ENCODE results near the gene FUBP3.

FUBP3 gene, protein sequence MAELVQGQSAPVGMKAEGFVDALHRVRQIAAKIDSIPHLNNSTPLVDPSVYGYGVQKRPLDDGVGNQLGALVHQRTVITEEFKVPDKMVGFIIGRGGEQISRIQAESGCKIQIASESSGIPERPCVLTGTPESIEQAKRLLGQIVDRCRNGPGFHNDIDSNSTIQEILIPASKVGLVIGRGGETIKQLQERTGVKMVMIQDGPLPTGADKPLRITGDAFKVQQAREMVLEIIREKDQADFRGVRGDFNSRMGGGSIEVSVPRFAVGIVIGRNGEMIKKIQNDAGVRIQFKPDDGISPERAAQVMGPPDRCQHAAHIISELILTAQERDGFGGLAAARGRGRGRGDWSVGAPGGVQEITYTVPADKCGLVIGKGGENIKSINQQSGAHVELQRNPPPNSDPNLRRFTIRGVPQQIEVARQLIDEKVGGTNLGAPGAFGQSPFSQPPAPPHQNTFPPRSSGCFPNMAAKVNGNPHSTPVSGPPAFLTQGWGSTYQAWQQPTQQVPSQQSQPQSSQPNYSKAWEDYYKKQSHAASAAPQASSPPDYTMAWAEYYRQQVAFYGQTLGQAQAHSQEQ

DNA sequence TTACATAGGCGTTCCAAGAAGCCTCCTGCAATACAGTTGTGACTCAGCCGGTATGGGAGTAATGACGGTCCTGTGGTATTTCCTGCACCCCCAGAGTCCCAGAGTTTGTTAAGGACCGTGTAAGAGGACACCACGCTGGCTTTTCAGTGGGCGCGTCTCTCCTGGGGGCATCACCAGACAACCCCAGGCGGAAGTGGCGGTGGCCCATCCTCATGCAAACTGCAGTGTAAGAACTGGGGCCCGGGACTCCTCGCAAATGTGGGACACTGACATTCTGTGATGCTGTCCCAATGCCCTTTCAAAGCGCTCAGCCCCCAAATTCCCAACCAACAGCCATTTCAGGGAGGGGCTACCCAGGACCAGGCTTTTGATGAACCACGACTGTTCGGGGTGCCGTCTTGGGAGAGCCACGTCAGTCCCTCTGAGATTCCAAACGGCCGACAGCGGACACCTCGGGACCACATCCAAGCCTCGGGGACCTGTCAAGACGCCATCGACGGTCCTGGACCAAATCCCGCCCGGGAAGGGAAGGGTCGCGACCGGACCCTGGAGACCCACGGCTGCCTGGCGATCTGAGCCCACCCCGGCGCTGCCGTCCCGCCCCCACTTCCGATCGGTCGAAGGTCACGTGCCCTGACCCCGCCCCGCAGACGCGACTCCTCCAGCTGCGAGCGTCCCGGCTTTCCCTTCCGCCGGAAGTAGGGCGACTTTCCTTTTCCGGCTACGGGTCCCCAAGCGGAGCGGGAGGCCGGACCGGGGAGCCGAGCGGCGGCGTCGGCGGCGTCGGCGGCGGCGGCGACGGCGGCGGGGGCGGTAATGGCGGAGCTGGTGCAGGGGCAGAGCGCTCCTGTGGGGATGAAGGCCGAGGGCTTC, at the start of gene FUBP3:
Gene FUBP3, plus strand, starts transcription at position 713 of the 873 bp plus-strand sequence. Its CDS starts 104 bp downstream, at position 817.
- peak; percentile 88 to 91 for DNase-seq (ENCODE audit: low read depth in 2 of 2)
- peak within 1 kb of the TSS; percentile 89 to 92 for H3K4me3 ChIP-seq (replicated peaks in 1 of 2; ENCODE audit: low read depth in 2 of 2, low read length in 2 of 2)
- TF ChIP-seq, protein P1, sequence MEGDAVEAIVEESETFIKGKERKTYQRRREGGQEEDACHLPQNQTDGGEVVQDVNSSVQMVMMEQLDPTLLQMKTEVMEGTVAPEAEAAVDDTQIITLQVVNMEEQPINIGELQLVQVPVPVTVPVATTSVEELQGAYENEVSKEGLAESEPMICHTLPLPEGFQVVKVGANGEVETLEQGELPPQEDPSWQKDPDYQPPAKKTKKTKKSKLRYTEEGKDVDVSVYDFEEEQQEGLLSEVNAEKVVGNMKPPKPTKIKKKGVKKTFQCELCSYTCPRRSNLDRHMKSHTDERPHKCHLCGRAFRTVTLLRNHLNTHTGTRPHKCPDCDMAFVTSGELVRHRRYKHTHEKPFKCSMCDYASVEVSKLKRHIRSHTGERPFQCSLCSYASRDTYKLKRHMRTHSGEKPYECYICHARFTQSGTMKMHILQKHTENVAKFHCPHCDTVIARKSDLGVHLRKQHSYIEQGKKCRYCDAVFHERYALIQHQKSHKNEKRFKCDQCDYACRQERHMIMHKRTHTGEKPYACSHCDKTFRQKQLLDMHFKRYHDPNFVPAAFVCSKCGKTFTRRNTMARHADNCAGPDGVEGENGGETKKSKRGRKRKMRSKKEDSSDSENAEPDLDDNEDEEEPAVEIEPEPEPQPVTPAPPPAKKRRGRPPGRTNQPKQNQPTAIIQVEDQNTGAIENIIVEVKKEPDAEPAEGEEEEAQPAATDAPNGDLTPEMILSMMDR (IDR thresholded peaks at IDR 0.05; ENCODE audit: low read depth, low read length), result no peak

DNA sequence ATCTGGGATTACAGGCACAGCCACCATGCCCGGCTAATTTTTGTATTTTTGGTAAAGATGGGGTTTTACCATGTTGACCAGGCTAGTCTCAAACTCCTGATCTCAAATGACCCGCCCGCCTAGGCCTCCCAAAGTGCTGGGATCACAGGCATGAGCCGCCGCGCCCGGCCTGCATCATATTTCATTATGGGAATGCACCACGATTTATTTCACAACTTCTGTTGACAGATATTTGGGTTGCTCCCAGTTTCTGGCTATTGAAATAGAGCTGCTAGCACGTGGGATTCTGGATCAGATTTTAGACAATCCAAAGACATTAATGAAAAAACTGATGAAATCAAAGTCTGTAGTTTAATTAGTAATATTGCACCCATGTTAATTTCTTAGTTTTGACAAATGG, 48.4 kb upstream of the FUBP3 start:
- no peak overlapping the region for H3K4me3 ChIP-seq (replicated peaks in 1 of 2; ENCODE audit: low read depth in 2 of 2, low read length in 2 of 2)
- peak; percentile 58 to 82 for DNase-seq (ENCODE audit: low read depth in 2 of 2)
- TF ChIP-seq, protein P1 (IDR thresholded peaks at IDR 0.05; ENCODE audit: low read depth, low read length), result no peak

DNA sequence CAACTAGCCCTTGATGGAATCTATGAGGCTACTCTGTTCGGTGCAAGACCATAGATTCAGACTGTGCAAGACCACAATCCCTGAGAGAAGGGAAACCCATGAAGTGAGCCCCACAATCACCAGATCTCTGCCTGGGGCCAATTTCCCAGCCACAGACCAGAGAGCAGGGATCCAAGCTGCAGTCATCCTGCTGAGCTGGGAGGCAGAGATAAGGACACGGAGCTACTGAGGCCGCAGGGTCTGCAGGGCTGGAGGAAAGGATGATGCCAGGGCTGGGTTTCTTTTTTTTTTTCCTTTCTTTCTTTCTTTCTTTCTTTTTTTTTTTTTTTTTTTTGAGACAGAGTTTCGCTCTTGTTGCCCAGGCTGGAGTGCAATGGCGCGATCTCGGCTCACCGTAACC, 47.7 kb upstream of the FUBP3 start:
- TF ChIP-seq, protein P1 (IDR thresholded peaks at IDR 0.05; ENCODE audit: low read depth, low read length), result no peak
- no peak for DNase-seq (ENCODE audit: low read depth in 2 of 2)
- H3K4me3 ChIP-seq (replicated peaks in 1 of 2; ENCODE audit: low read depth in 2 of 2, low read length in 2 of 2), result no peak overlapping the region

DNA sequence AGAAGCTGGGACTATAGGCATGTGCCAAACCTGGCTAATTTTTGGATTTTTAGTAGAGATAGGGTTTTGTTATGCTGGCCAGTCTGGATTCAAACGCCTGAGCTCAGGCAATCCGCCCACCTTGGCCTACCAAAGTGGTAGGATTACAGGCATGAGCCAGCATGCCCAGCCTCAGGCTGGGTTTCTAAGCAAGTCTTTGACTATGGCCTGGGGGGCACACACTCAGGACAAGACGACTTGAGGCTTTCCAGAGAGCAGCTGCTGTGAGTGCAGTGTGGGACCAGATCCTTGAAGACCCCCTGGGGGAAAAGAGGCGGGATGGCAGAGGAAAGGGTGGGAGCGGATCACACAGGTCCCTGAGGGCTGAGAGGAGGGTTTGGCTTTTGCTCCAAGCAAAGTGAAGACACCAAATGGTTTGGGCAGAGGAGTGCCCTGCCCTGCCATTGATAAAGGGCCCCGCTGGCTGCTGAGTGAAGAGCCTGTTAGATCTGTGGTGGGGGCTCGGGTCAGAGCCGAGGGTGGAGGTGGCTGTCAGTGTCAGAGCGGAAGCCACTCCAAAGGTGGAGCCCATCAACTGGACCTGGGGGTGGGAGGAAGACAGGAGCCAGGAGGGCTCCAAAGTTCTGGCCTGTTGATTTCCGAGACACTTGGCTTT, 46.8 kb upstream of the FUBP3 start:
- TF ChIP-seq, protein P1 (IDR thresholded peaks at IDR 0.05; ENCODE audit: low read depth, low read length), result no peak
- no peak overlapping the region for H3K4me3 ChIP-seq (replicated peaks in 1 of 2; ENCODE audit: low read depth in 2 of 2, low read length in 2 of 2)
- no peak for DNase-seq (ENCODE audit: low read depth in 2 of 2)

DNA sequence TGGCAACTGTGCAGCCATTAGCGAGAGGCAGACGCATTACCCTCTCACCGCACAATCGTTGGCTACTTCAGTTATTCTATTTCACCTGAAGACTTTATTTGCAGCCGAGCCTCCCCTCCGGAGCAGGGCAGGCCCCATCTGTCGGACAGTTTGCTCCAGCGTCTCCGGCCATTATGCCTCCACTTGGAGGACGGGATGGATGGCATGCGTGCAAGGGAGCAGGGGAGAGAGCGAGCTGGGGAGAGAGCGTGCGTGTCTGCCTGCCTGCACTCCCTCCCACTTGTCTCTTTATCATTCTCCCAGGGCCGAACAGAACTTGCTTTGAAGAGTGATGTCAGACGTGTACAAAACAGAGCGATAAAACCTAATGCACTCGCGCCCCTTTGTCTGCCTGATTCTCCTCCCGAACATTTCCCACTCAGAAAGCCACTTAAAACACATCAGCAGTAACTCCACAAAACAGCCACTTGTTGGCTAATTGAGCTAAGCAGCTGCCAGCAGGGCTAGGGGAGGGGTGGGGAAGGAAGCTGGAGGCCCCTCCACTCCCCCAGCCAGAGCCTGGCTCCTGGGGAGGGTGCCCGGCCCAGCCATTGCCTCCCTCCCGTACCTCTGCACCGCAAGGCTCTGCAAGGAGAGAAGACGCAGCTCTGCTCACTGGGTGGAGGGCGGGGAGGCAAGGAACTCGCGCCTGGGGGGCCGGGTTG, 43.4 kb upstream of the FUBP3 start:
- TF ChIP-seq, protein P1 (IDR thresholded peaks at IDR 0.05; ENCODE audit: low read depth, low read length), result no peak
- peak; percentile 37 to 60 for DNase-seq (ENCODE audit: low read depth in 2 of 2)
- peak overlapping the region; percentile 3 to 24 for H3K4me3 ChIP-seq (replicated peaks in 1 of 2; ENCODE audit: low read depth in 2 of 2, low read length in 2 of 2)

DNA sequence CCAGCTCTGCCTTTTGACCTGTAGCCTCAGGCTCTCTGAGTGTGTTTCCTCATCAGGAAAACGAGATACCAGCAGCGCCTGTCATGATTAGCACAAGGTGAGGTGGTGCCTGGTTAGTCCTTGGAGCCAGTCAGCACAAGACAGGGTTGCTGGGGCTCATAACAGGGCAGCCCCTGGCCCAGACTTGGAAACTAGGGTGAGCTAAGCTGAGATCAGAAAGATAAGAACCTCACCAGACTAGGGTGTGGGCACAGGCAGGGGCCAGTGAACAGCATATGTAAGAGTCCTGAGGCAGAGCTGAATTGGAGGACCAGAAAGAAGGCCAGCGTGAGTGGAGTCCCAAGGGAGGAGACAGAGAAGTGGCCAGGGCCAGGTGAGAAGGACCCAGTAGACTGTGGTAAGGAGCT, 42.7 kb upstream of the FUBP3 start:
- TF ChIP-seq, protein P1 (IDR thresholded peaks at IDR 0.05; ENCODE audit: low read depth, low read length), result no peak
- no peak for DNase-seq (ENCODE audit: low read depth in 2 of 2)
- no peak overlapping the region for H3K4me3 ChIP-seq (replicated peaks in 1 of 2; ENCODE audit: low read depth in 2 of 2, low read length in 2 of 2)
